ENCODE results near the gene TMEM156. TPM values are rescaled to one million over a fixed set of nuclear protein-coding genes. Genes with fewer than 3 reads are reported as not detected.

TMEM156 gene
- total and polyA plus RNA-seq, 10 of the 15 experiments (the other 5 are each of a cell fraction or from before 2014, with no cell fraction given): 20.8 to 48.3 (median 32.7) TPM

DNA sequence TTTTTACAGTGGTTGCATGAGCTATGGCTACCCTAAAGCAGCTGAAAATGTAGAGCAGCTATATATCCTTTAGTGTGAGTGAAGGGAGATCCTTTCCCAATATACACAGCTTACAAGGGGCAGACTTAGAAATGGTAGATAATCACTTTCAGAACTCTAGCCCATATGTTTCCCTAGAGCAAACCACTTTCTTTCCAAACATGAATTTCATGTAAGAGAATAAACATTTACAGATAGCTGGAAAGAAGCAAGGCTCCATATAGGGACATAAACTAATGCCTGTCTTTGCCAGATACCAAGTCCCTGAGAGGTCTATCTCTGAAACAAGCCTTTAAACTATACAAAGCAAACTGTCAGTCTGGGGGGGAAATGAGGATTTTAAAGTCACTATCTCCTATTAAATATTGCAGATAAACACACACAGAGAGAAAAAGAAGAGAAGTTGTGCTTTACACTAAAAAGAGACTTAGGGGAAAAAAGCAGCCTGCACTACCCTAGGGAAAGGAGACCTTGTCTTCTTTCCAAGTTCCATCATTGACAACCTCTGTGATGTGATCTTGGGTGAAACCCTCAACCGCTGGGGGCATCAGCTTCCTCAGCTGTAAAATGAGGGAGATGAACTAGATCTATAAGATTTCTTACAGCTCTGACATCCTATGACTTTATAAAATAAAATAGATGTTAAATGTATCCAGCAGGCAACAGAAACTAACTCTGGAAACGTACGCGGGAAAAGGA lies 73.6 kb downstream of the TMEM156 start:
- WGBS (ENCODE audit: insufficient coverage, insufficient replicate concordance, low lambda C conversion rate, missing lambda C conversion rate): 78% methylated on average over 4 of the region's 4 CpGs
- Histone ChIP-seq H3K27me3 (replicated peaks in 1 of 2; ENCODE audit: control insufficient read depth in 2 of 2, insufficient read depth in 2 of 2, low read length in 1 of 2) (no peaks in the 10 kb centered on the region), H3K4me3 (no peak overlapping the region), H3K36me3 (ENCODE audit: control insufficient read depth in 2 of 2, insufficient read depth in 2 of 2, low read length in 1 of 2) (no peaks in the 10 kb centered on the region), H3K79me2 (ENCODE audit: control insufficient read depth, insufficient read depth, low read length) (no peaks in the 10 kb centered on the region), H3K4me2 (ENCODE audit: control insufficient read depth, insufficient read depth) (peak overlapping the region; percentile 9; the same call in 1 of the 2 replicates), H3K9me3 (replicated peaks; ENCODE audit: control insufficient read depth, insufficient read depth, low read length) (no peaks in the 10 kb centered on the region; the same call in 1 of the 3 replicates), H3K4me1 (ENCODE audit: control insufficient read depth, insufficient read depth, low read length) (peaks cover 6% of the 10 kb centered on the region; the same call in 1 of the 2 replicates), H2AFZ (ENCODE audit: control insufficient read depth, low read depth, low read length) (no peak overlapping the region; the same call in 1 of the 2 replicates), H3K9ac (ENCODE audit: control insufficient read depth, insufficient read depth, low read length) (no peak overlapping the region), H3K27ac (ENCODE audit: control insufficient read depth, insufficient read depth) (no peak overlapping the region), H4K20me1 (ENCODE audit: control insufficient read depth, insufficient read depth) (no peaks in the 10 kb centered on the region)
- no peak for DNase-seq (ENCODE audit: low read depth, low spot score)
- RAD21 ChIA-PET (ENCODE audit: unreplicated experiment): interaction anchor here (1.0 kb wide), 1 partner anchor 9 kb away, joined by 3 read pairs; no protein-coding TSS in a partner anchor
- CTCF ChIA-PET: interaction anchor here (0.9 to 1.8 kb wide), 3 partner anchors 11 to 30 kb away, joined by 3 read pairs; no protein-coding TSS in a partner anchor
- no peak for TF ChIP-seq ASH2L (IDR thresholded peaks at IDR 0.05; ENCODE audit: borderline replicate concordance, low read depth)
- no peak for TF ChIP-seq HDGF (IDR thresholded peaks at IDR 0.05)
- no peak for TF ChIP-seq FOXM1 (IDR thresholded peaks at IDR 0.05; ENCODE audit: low read depth, low read length)
- no peak for TF ChIP-seq CBX3 (IDR thresholded peaks at IDR 0.05; ENCODE audit: borderline replicate concordance, low read depth)
- no peak for TF ChIP-seq GABPA (IDR thresholded peaks at IDR 0.05; ENCODE audit: low read depth)
- TF ChIP-seq POU2F2 (IDR thresholded peaks at IDR 0.05; ENCODE audit: borderline replicate concordance, low read depth, low read length): no peak
- TF ChIP-seq SIN3A (IDR thresholded peaks at IDR 0.05; ENCODE audit: low read depth, low read length): no peak
- TF ChIP-seq IKZF2 (IDR thresholded peaks at IDR 0.05): no peak
- intact Hi-C loops (cut with micrococcal nuclease; ENCODE audit: unreplicated experiment) (no loop called here), in situ Hi-C loops (cut with MboI) (no loop called here)
- SMC1A ChIA-PET (ENCODE audit: uncharacterized antibody, unreplicated experiment): interaction anchor here (0.6 to 1.9 kb wide), 4 partner anchors 9 to 159 kb away, joined by 3 to 16 read pairs (median 4); no protein-coding TSS in a partner anchor
- POLR2A ChIA-PET: interaction anchor here (1.0 kb wide), 1 partner anchor 8 kb away, joined by 3 read pairs; no protein-coding TSS in a partner anchor
- ATAC-seq: peak; percentile 73
- BruUV-seq (replicated peaks): no TSS peak
- no peak for FAIRE-seq

Data from GM12878 (cell line).